HCT116 (cell line): Measurements from ENCODE around the gene SUPT6H. TPM values are rescaled to one million over a fixed set of nuclear protein-coding genes. Genes with fewer than 3 reads are reported as not detected.
A peak's percentile ranks its signal among the peaks of the same experiment; 100 is the strongest.
"Not testable (repeated sequence)": the region's sequence is repeated elsewhere in the genome, so short reads cannot be mapped to it uniquely, and the experiment has no call there.

Source experiments
- ATAC-seq: fragments of 200-7000 bp; cut with Tn5 transposase; 2 replicates; pipeline ENCODE4 v1.9.1; 2020; ENCODE audit warnings: mild to moderate bottlenecking, moderate library complexity
- BruUV-seq: library from RNA; stranded (reverse); fragments of 400-500 nt; replicated peaks from 2 replicates; lab custom pipeline; 2021; lab: Mats Ljungman, UMichigan
- CTCF ChIA-PET: fragments of 300-600 bp; sonication (Branson Sonifier 250); formaldehyde crosslinking; loops from one replicate; lab custom pipeline; 2021; ENCODE audit warnings: antibody characterized with exemption; lab: Charles Lee
- POLR2A ChIA-PET: fragments of 300-600, 350-600 bp; sonication (Branson Sonifier 250); formaldehyde crosslinking; loops from one replicate; lab custom pipeline; 2021; ENCODE audit warnings: antibody characterized with exemption; lab: Charles Lee
- RAD21 ChIA-PET, 2 experiments: fragments of 300-600 bp; sonication (Branson Sonifier 250); formaldehyde crosslinking; loops; one replicate each; lab custom pipeline; 2023; ENCODE audit warnings: low total read pairs in 2 of 2; ENCODE audit not compliant: uncharacterized antibody in 2 of 2, unreplicated experiment in 2 of 2, low non-redundant PET in 1 of 2; lab: Charles Lee
- DNase-seq: peaks from one replicate; pipeline ENCODE4 v3.0.0-alpha.2; 2010; ENCODE audit warnings: low read depth, low spot score
- H2AFZ ChIP-seq: fragments of 200-600 bp; shearing (Covaris generic), sonication (generic); 2 replicates; pipeline ENCODE4 v1.6.1; 2017; ENCODE audit warnings: low read depth, mixed run types, mixed read lengths, antibody characterized with exemption, low read length; ENCODE audit not compliant: poor library complexity, severe bottlenecking
- H3K27ac ChIP-seq: 2 replicates; pipeline ENCODE4 v1.5.1; 2012; ENCODE audit warnings: low read depth, low read length
- H3K27me3 ChIP-seq: fragments of 200-600 bp; sonication (generic); 2 replicates; pipeline ENCODE4 v1.6.1; 2016; ENCODE audit warnings: mixed run types, low read length, mixed read lengths; ENCODE audit not compliant: insufficient read depth
- H3K36me3 ChIP-seq, 2 experiments: fragments of 200-500 bp in 1 of 2; fragments of 200-600 bp in 1 of 2; sonication (Bioruptor generic) in 1 of 2; sonication (generic) in 1 of 2; 2 replicates each; pipeline versions ENCODE4 v1.5.1 to v1.6.1; 2014 to 2016; ENCODE audit warnings: low read length in 2 of 2, inconsistent platforms in 1 of 2, mixed read lengths in 1 of 2, mixed run types in 1 of 2; ENCODE audit not compliant: insufficient read depth in 2 of 2, control insufficient read depth in 1 of 2
- H3K4me1 ChIP-seq, 2 experiments: fragments of 200-600 bp in 1 of 2; sonication (generic) in 1 of 2; 2 replicates each; pipeline versions ENCODE4 v1.5.1 to v1.6.1; 2012 to 2017; ENCODE audit warnings: low read length in 2 of 2, inconsistent platforms in 1 of 2, mild to moderate bottlenecking in 1 of 2, mixed read lengths in 1 of 2, mixed run types in 1 of 2, moderate library complexity in 1 of 2; ENCODE audit not compliant: insufficient read depth in 2 of 2, control insufficient read depth in 1 of 2
- H3K4me2 ChIP-seq: fragments of 200-600 bp; sonication (generic); 2 replicates; pipeline ENCODE4 v1.6.1; 2017; ENCODE audit warnings: mixed run types, low read length, mixed read lengths
- H3K4me3 ChIP-seq, 2 experiments: fragments of 200-600 bp in 1 of 2; sonication (generic) in 1 of 2; replicated peaks in 1 of 2; 2 replicates each; pipeline ENCODE4 v1.5.1; 2011 to 2016; ENCODE audit warnings: low read length in 2 of 2, control low read depth in 1 of 2, low read depth in 1 of 2, mild to moderate bottlenecking in 1 of 2, mixed read lengths in 1 of 2, mixed run types in 1 of 2
- H3K79me2 ChIP-seq: fragments of 200-600 bp; sonication (generic); 2 replicates; pipeline ENCODE4 v1.6.1; 2017; ENCODE audit warnings: mild to moderate bottlenecking, mixed run types, low read length, moderate library complexity, mixed read lengths; ENCODE audit not compliant: insufficient read depth
- H3K9ac ChIP-seq: fragments of 200-600 bp; sonication (generic); 2 replicates; pipeline ENCODE4 v1.6.1; 2016; ENCODE audit warnings: low read length, mixed read lengths
- H3K9me2 ChIP-seq: fragments of 200-600 bp; sonication (generic), shearing (Covaris generic); 2 replicates; pipeline ENCODE4 v1.6.1; 2017; ENCODE audit warnings: mixed run types, mild to moderate bottlenecking, moderate library complexity; ENCODE audit not compliant: insufficient read depth
- H3K9me3 ChIP-seq, 2 experiments: fragments of 200-500 bp in 1 of 2; fragments of 200-600 bp in 1 of 2; sonication (Bioruptor generic) in 1 of 2; sonication (generic) in 1 of 2; 2 replicates each; pipeline ENCODE4 v1.6.1; 2014 to 2017; ENCODE audit warnings: low read length in 2 of 2, mixed read lengths in 2 of 2, inconsistent platforms in 1 of 2, low read depth in 1 of 2, mild to moderate bottlenecking in 1 of 2, mixed run types in 1 of 2, moderate library complexity in 1 of 2; ENCODE audit not compliant: control insufficient read depth in 1 of 2, insufficient read depth in 1 of 2
- H4K20me1 ChIP-seq: fragments of 200-600 bp; sonication (generic), shearing (Covaris generic); 2 replicates; pipeline ENCODE4 v1.6.1; 2017; ENCODE audit warnings: mixed run types, mild to moderate bottlenecking, moderate library complexity; ENCODE audit not compliant: insufficient read depth
- EZH2phosphoT487 ChIP-seq: fragments of 200-600 bp; IDR thresholded peaks from 2 replicates; pipeline ENCODE4 v1.6.1; 2018; ENCODE audit warnings: antibody characterized with exemption, borderline replicate concordance
- JUND ChIP-seq: IDR thresholded peaks from 2 replicates; pipeline ENCODE4 v1.6.1; 2012
- POLR2AphosphoS5 ChIP-seq: IDR thresholded peaks from 2 replicates; pipeline ENCODE4 v1.6.1; 2011; ENCODE audit warnings: mild to moderate bottlenecking, low read depth, low read length, moderate library complexity
- SIN3A ChIP-seq: IDR thresholded peaks from 2 replicates; pipeline ENCODE4 v1.6.1; 2012; ENCODE audit warnings: low read depth
- SP1 ChIP-seq: IDR thresholded peaks from 2 replicates; pipeline ENCODE4 v1.6.1; 2012; ENCODE audit warnings: low read depth
- intact Hi-C: fragments of 100-400 bp; cut with micrococcal nuclease; formaldehyde crosslinking; loops from 2 replicates; pipeline ENCODE4 v1.10.0; 2022
- total RNA-seq: library from RNA; stranded (reverse); gene quantifications from one replicate; pipeline ENCODE4 v1.2.1, GENCODE V29; 2021; ENCODE audit not compliant: unreplicated experiment

Gene SUPT6H
- total RNA-seq, 1 experiment from 2014 or later, result 62.1 TPM

DNA sequence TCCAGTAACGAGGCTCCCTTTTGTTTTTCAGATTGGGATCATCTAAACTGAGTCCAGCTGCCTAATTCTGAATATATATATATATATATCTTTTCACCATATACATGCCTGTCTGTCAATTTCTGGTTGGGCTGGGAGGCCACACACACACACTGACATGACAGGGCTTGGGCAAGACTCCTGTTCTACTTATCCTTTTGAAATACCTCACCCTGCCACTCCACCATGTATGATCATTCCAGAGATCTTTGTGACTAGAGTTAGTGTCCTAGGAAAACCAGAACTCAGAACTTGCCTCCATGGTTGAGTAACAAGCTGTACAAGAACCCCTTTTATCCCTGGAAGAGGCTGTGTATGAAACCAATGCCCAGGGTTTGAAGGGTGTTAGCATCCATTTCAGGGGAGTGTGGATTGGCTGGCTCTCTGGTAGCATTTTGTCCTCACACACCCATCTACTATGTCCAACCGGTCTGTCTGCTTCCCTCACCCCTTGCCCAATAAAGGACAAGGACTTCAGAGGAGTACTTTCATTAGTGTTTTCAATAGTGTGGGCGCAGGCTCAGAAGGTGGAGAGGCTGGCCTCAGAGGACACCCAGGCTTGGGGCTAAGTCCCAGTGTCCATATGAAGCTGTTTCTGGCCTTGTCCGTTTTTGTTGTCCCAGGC, 62.0 kb downstream of the SUPT6H start:
- H3K27me3 ChIP-seq, intact Hi-C loops, DNase-seq, BruUV-seq, H3K9me2 ChIP-seq, ATAC-seq, H3K9me3 ChIP-seq, RAD21 ChIA-PET, CTCF ChIA-PET, H2AFZ ChIP-seq: not testable (repeated sequence)
- H3K4me2 ChIP-seq, result peak overlapping the region; percentile 77
- H3K27ac ChIP-seq, result peak overlapping the region; percentile 89
- H3K36me3 ChIP-seq, result peaks cover 22 to 43% of the 10 kb centered on the region in 2 experiments; a peak in 3 of 4 replicates
- peaks cover 31 to 78% of the 10 kb centered on the region in 2 experiments for H3K4me1 ChIP-seq
- POLR2A ChIA-PET, result interaction anchor here (0.6 to 3.8 kb wide), 3 partner anchors 9 to 393 kb away, joined by 4 to 24 read pairs (median 4); partner anchors contain the start of gene PHF12
- H3K4me3 ChIP-seq, result peak overlapping the region; percentile 58 to 59
- peaks cover 15% of the 10 kb centered on the region; the same call in 1 of the 2 replicates for H4K20me1 ChIP-seq
- 0 out of 2 replicates have a peak, but pooled peaks have one; percentile 4 for TF ChIP-seq SIN3A
- H3K79me2 ChIP-seq, result peaks cover 49% of the 10 kb centered on the region
- peak overlapping the region; percentile 99 for H3K9ac ChIP-seq

DNA sequence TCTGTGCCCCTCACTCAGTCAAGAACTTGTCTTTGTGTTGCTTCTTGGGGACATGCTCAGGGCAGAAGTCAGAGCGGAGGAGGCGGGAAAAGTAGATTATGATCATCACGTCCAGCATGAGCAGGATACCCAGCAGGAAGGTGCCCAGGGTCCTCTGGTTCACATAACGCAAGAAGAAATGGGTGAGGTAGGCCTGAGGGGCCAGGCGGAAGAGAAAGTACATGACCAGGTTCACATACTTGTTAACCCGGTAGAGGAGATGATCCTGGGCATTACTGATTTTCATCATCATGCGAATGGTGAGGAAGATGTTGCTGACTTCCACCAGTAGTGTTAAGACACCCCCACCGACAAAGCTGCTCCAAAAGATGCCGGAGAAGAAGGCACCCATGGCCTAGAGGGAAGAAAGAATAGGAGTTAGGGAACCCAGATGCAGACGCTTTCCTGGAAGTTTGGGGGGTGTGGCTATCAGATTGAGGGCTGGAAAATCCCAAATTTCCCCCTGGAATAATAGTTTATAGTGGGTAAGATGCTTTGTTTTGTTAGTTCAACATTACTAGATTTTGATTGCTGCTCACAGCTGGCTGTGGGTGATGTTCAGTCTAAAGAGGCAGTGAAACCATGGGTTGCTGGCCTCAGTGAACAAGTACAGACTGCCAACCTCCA, 62.6 kb downstream of the SUPT6H start:
- POLR2A ChIA-PET, result interaction anchor here (0.6 to 3.8 kb wide), 8 partner anchors 13 to 392 kb away, joined by 3 to 24 read pairs (median 4); partner anchors contain the start of genes PHF12 and PROCA1
- peaks cover 15% of the 10 kb centered on the region; the same call in 1 of the 2 replicates for H4K20me1 ChIP-seq

More for the DNA sequence above, 62.6 kb downstream of the SUPT6H start:
- H3K4me3 ChIP-seq, result peak overlapping the region; percentile 58 to 59
- ATAC-seq (no peak), DNase-seq (no peak)
- peaks cover 37 to 80% of the 10 kb centered on the region in 2 experiments for H3K4me1 ChIP-seq
- TF ChIP-seq POLR2AphosphoS5, result no peak
- peak; percentile 7; the same call in 1 of the 2 replicates for TF ChIP-seq JUND
- peak; percentile 30; the same call in 1 of the 2 replicates for TF ChIP-seq SP1
- TF ChIP-seq EZH2phosphoT487, result no peak
- peak; percentile 47; the same call in 1 of the 2 replicates for TF ChIP-seq SIN3A
- H3K79me2 ChIP-seq, result peaks cover 49% of the 10 kb centered on the region
- H3K36me3 ChIP-seq, result peaks cover 22 to 43% of the 10 kb centered on the region in 2 experiments; a peak in 3 of 4 replicates
- no peaks in the 10 kb centered on the region for H3K27me3 ChIP-seq
- H3K4me2 ChIP-seq, result peak overlapping the region; percentile 77
- BruUV-seq, result no TSS peak
- H3K27ac ChIP-seq, result peak overlapping the region; percentile 89
- H2AFZ ChIP-seq, result no peak overlapping the region
- H3K9ac ChIP-seq, result peak overlapping the region; percentile 90
- no peaks in the 10 kb centered on the region for H3K9me3 ChIP-seq
- RAD21 ChIA-PET, result interaction anchor here in 1 of 2 experiments (0.6 kb wide), 1 partner anchor 13 kb away, joined by 3 read pairs; no protein-coding TSS in a partner anchor
- H3K9me2 ChIP-seq, result no peaks in the 10 kb centered on the region
- CTCF ChIA-PET, result interaction anchor here (0.8 to 5.2 kb wide), 3 partner anchors 24 to 229 kb away, joined by 3 to 207 read pairs (median 61); partner anchors contain the start of gene TRAF4
- intact Hi-C loops, result loop anchor here (5.0 kb wide), 1 partner anchor 388 kb away; no protein-coding TSS in a partner anchor
